IPS-18a (cell line): ENCODE measurements around the gene PPP3R2.
"Not testable (repeated sequence)": the region's sequence is repeated elsewhere in the genome, so short reads cannot be mapped to it uniquely, and the experiment has no call there.

Source experiments
- H3K27ac ChIP-seq: one replicate; pipeline ENCODE4 v1.5.1; 2013; ENCODE audit warnings: low read length
- H3K27me3 ChIP-seq: one replicate; pipeline ENCODE4 v1.6.1; 2013; ENCODE audit warnings: mild to moderate bottlenecking, low read length; ENCODE audit not compliant: control insufficient read depth, insufficient read depth
- H3K36me3 ChIP-seq: one replicate; pipeline ENCODE4 v1.6.1; 2013; ENCODE audit warnings: low read depth, low read length; ENCODE audit not compliant: control insufficient read depth
- H3K4me1 ChIP-seq: one replicate; pipeline ENCODE4 v1.6.1; 2013; ENCODE audit warnings: low read depth, low read length; ENCODE audit not compliant: control insufficient read depth
- H3K4me3 ChIP-seq: one replicate; pipeline ENCODE4 v1.5.1; 2013; ENCODE audit warnings: low read length
- H3K9ac ChIP-seq: one replicate; pipeline ENCODE4 v1.6.1; 2013; ENCODE audit warnings: mild to moderate bottlenecking, low read length, moderate library complexity
- H3K9me3 ChIP-seq: one replicate; pipeline ENCODE4 v1.6.1; 2013; ENCODE audit warnings: low read depth, low read length; ENCODE audit not compliant: control insufficient read depth

Gene PPP3R2

DNA sequence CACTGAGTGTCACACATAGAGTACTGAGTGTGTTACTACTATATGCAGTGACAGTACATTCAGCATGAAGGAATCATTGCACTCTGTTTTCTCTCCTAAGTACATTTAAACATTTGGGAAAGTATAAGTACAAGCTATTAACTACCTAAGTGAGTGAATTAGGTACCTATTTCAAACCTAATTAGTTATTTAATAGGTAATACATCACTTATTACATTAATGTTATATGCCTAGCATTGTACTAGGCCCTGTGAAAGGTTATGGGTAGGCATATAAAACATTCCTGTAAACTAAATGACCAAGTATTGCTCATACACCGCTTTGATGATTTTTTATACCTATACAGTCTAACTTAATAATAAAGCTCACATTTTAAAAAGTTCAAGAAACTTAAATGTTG is 25.7 kb upstream of the PPP3R2 start:
- no peak overlapping the region for H3K4me3 ChIP-seq
- no peak overlapping the region for H3K27ac ChIP-seq
- no peaks in the 10 kb centered on the region for H3K27me3 ChIP-seq
- no peak overlapping the region for H3K9ac ChIP-seq
- H3K36me3 ChIP-seq: no peaks in the 10 kb centered on the region
- H3K4me1 ChIP-seq: no peaks in the 10 kb centered on the region
- H3K9me3 ChIP-seq: no peaks in the 10 kb centered on the region

DNA sequence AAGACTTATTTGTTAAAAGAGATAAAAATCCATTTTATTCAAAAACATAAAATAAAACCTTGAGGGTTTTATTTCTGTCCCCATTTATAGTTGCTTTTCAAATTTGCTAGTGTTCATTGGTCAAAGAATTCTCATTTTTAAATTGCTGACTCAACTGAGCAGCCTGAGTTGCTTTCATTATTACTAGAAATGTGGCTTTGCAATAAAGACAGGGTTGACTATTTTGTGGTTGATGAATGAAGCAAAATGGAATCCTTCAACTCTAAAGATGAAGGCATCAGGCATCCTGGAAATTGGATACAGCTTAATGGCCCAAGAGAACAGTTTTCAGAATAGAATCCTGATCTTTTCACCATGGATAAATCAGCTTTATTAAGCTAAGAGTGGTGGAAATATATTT is 23.9 kb upstream of the PPP3R2 start:
- Histone ChIP-seq H3K27ac (no peak overlapping the region), H3K27me3 (no peaks in the 10 kb centered on the region), H3K9ac (no peak overlapping the region), H3K36me3 (no peaks in the 10 kb centered on the region), H3K4me3 (no peak overlapping the region), H3K4me1 (no peaks in the 10 kb centered on the region), H3K9me3 (no peaks in the 10 kb centered on the region)

DNA sequence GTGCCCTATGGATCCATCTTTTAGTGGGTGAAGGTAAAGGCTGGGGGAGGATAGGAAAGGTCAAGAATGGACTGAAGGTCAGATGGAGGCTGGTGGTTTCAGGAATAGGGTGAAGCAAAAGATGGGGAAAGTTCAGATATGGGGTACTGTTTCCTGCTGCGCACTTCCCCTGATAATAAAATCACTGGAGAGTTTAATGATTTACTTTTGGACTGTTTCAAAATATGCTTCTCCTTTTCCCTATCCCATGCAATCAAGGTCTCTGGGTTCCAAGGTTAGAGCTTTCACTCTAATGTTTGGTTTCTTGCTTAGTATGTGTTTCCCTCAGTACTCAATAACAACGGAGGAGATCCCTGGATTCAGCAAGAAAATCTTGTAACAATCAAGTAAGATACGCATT is 10.8 kb upstream of the PPP3R2 start:
- no peaks in the 10 kb centered on the region for H3K4me1 ChIP-seq
- no peak overlapping the region for H3K4me3 ChIP-seq
- no peaks in the 10 kb centered on the region for H3K9me3 ChIP-seq
- no peak overlapping the region for H3K27ac ChIP-seq
- no peaks in the 10 kb centered on the region for H3K36me3 ChIP-seq
- H3K27me3 ChIP-seq: no peaks in the 10 kb centered on the region
- H3K9ac ChIP-seq: no peak overlapping the region

DNA sequence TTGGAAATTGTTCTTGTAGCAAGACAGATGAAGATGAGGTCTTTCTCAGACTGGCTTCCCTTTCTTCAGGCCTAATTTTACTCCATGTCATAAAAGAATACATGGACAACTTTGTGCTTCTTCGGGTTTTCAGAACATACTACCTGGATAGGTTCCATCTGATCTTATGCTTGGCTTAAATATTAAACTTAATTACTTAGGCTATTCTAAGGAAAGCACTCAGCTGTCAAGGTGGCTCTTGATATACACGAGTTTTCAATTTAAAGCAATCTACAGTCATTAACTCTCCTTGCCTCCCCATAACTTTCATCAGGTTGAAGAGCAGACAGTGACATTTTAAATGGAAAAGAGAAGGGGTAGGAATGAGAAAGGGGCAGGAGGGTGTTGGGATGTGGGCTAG is 9.5 kb upstream of the PPP3R2 start:
- H3K4me3 ChIP-seq: no peak overlapping the region
- no peaks in the 10 kb centered on the region for H3K4me1 ChIP-seq
- no peaks in the 10 kb centered on the region for H3K9me3 ChIP-seq
- H3K36me3 ChIP-seq: no peaks in the 10 kb centered on the region
- H3K27ac ChIP-seq: no peak overlapping the region
- H3K27me3 ChIP-seq: no peaks in the 10 kb centered on the region
- H3K9ac ChIP-seq: no peak overlapping the region

DNA sequence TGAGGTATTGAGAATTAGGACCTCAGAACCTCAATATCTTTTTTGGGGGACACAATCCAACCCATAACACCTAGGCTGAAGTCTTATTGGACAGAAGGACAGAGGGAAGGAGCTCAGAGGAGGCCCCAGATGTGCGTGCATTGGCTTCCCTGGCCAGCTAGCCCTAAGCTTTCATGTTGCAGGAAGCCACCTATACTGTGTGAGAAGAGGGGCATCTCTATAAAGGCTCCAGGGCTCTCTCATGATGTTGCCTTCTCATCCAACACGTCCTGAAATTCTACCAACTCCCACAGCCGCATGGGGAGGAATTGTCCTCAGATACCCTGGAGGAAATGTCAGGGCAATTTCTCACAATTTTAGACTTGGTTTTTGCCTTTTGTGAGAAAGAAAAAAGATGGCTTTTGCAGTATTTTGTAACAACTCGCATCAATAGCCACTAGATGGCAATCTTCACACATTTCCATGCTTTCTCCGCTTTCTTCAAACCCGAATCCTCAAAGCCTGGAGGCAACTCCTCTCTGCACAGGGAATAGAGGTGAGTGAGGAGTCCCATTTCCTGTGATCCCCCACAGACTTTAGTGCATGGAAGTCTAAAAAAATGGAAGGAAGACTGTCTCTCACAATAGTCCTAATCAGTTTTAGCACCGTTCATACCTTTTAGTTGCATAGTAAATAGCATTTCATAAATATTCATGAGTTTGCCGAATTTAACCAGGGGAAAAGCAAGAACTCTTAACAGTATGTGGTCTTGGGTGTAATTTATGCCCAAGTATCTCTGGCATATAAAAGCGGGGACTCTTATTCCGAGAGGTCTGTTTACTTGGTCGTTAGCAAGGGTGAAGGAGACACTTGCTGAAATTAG is 7.4 kb upstream of the PPP3R2 start:
- Histone ChIP-seq H3K9ac (no peak overlapping the region), H3K27me3 (no peaks in the 10 kb centered on the region), H3K9me3 (no peaks in the 10 kb centered on the region), H3K36me3 (no peaks in the 10 kb centered on the region), H3K27ac (no peak overlapping the region), H3K4me3 (no peak overlapping the region), H3K4me1 (no peaks in the 10 kb centered on the region)

DNA sequence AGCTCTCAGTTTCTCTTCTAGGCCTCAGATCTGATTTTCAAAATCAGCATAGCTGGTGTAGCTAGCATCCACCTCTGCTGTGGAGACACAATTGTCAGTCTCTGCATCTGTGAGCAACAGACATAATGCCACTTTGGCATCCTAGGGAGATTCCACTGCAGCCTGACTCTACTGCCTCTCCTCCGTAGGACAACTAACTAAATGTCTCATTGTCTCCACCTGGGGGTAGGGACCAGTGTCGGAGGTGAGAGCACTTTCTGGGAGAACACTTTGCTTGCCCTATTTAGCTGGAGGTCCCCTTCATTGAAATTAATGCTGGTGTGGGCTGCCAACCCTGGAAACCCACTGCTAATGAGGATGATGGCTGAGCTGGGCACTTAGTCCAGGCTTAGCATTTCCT is 1.4 kb downstream of the PPP3R2 start:
- Histone ChIP-seq H3K9me3 (no peaks in the 10 kb centered on the region), H3K4me1 (no peaks in the 10 kb centered on the region), H3K27me3 (no peaks in the 10 kb centered on the region), H3K27ac (no peak overlapping the region), H3K9ac (no peak overlapping the region), H3K36me3 (no peaks in the 10 kb centered on the region), H3K4me3 (no peak overlapping the region)

DNA sequence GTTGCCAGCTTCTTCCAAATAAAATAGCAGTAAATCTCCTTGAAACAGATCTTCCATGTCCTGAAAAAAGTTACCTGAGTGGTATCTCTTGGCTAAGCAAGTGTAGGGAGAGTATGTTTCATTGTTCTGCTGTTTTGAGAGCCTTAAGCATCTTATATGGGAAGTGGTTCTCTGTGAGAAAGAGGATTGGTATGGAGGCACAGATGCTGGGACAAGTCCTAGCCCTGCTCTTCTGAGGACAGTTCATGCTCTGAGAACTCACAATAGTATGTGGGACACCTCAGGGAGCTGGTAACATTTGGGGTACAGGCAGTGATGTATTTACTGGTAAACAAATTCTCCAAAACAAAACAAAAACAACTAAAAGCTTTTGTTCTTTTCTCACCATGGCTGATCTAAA is 2.0 kb downstream of the PPP3R2 start:
- no peak overlapping the region for H3K9ac ChIP-seq
- H3K4me3 ChIP-seq: no peak overlapping the region
- no peaks in the 10 kb centered on the region for H3K27me3 ChIP-seq
- H3K9me3 ChIP-seq: no peaks in the 10 kb centered on the region
- no peaks in the 10 kb centered on the region for H3K4me1 ChIP-seq
- H3K27ac ChIP-seq: no peak overlapping the region
- no peaks in the 10 kb centered on the region for H3K36me3 ChIP-seq

DNA sequence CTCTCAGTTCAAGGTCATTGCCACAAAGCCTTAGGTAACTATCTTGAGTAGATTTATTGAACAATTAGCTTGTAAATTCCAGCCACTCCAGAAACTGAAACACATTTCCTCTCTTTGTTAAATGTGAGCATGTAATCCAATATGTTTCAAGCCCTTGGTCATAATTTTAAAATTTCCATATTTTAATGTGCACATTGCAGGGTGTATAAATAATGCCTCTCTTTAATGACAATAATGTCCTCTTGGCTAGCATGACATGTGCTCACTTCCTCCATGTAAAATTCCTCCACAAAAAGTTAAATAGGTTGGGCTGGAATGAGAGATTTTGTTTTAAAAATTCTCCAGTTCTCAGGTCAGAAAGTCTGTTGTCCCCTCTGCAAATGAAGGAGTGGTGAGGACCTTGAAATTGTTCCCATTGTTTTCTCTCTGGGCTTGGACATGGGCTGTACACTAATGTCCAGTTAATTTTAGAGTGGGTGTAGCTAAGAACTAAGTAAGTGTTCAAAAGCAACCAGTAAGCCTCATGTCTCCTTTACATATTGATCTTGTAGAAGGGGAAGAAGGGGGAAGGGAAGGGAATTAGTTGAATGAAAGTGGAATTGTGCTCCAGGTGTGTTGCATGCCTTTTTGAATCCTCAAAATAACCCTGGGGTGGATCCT is 2.9 kb downstream of the PPP3R2 start:
- Histone ChIP-seq H3K4me1 (no peaks in the 10 kb centered on the region), H3K27me3 (no peaks in the 10 kb centered on the region), H3K36me3 (no peaks in the 10 kb centered on the region), H3K4me3 (no peak overlapping the region), H3K9ac (no peak overlapping the region), H3K9me3 (no peaks in the 10 kb centered on the region), H3K27ac (no peak overlapping the region)

DNA sequence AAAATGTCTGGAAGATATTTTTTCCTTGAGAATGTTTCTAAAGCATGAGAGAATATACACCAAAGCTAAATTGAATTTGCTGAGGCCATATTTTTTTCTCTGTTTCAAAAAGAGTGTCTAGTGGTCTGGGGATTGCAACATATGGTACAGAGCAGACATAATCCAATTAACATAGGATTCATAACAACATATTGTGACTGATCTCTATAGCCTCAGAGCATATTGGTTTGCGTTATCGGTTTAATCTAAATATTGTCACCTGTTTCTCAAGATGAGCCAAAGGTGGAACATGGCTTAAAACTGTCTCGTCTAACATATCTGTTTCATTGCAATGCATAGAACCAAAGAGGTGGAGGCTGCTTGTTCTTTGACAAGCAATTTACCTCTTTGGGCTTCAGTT is 3.9 kb downstream of the PPP3R2 start:
- Histone ChIP-seq H3K4me1 (no peaks in the 10 kb centered on the region), H3K4me3 (no peak overlapping the region), H3K9ac (no peak overlapping the region), H3K36me3 (no peaks in the 10 kb centered on the region), H3K27me3 (no peaks in the 10 kb centered on the region), H3K27ac (no peak overlapping the region), H3K9me3 (no peaks in the 10 kb centered on the region)

DNA sequence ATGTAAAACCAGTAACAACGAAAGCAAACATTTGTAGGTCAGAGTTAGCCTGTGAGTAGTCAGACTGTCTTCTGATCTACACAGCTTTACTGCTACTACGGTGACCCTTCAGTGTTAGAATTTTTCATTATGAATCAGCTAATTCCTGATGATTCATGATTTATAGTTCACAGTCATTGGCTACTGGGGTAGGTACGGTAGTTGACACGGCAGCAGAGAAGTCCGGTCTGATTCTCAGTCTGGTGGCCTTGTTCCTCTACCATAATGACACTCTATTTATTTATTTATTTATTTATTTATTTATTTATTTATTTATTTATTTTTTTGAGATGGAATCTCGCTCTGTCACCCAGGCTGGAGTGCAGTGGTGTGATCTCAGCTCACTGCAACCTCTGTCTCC is 4.7 kb downstream of the PPP3R2 start:
- not testable (repeated sequence) for H3K27ac ChIP-seq, H3K9me3 ChIP-seq, H3K9ac ChIP-seq, H3K4me3 ChIP-seq, H3K27me3 ChIP-seq, H3K36me3 ChIP-seq, H3K4me1 ChIP-seq

DNA sequence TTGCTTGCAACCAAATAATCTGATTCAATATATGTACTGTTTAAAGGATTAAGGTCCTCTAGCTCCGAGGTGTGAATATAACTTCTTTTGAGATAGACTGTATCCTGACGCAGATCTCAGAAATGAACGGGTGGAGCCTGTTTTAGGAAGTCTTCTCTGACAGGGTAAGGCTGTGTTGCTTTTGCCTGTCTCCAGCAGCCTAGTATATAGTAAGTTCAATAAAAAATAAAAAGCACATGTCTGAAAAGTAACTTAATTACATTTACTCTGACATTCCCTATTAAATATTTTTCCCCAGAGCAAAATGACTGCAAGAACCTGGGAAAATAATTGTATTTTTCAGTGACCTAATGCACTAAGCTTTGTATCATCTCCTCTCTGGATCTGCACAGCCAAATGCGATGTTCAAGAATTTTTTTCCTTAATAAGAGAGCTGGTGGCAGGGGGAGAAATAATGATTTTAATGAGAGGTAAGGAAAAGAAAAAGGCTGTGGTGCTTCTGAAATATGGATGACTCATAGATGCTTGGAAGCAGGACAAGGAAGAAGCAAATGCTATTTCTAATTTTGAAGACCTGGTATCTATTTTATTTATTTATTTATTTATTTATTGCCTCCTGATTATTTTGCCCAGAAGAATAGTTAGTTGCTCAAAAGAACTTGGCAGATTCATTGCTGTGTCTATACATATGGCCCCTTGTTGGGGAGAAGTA is 7.3 kb downstream of the PPP3R2 start:
- no peak overlapping the region for H3K27ac ChIP-seq

More for the DNA sequence above, 7.3 kb downstream of the PPP3R2 start:
- Histone ChIP-seq H3K4me1 (peaks cover 14% of the 10 kb centered on the region), H3K27me3 (no peaks in the 10 kb centered on the region), H3K9ac (no peak overlapping the region), H3K36me3 (no peaks in the 10 kb centered on the region), H3K9me3 (no peaks in the 10 kb centered on the region), H3K4me3 (no peak overlapping the region)
